Kidney (tissue), 14 donors: ENCODE data around the gene NANOGP8. TPM values are rescaled to one million over a fixed set of nuclear protein-coding genes. Genes with fewer than 3 reads are reported as not detected.

Source experiments
- DNase-seq, 5 donors: peaks; one replicate each; pipeline ENCODE4 v3.0.0-alpha.2; 2013 to 2020
- FAIRE-seq: peaks from 2 replicates; lab custom pipeline; 2012; peaks lifted over from hg19 to GRCh38; lab: Jason Lieb, UNC
- H3K27ac ChIP-seq, 2 donors: one replicate each; pipeline ENCODE4 v1.7.0; 2013; ENCODE audit warnings: low read depth in 2 of 2, low read length in 2 of 2, inconsistent platforms in 1 of 2
- H3K27me3 ChIP-seq: one replicate; pipeline ENCODE4 v1.7.1; 2013; ENCODE audit warnings: low read length, inconsistent platforms; ENCODE audit not compliant: control insufficient read depth, insufficient read depth
- H3K36me3 ChIP-seq, 3 donors: one replicate each; pipeline versions ENCODE4 v1.7.0 to v1.7.1; 2013; ENCODE audit warnings: low read length in 3 of 3, control low read depth in 1 of 3, inconsistent platforms in 1 of 3; ENCODE audit not compliant: insufficient read depth in 3 of 3, control insufficient read depth in 2 of 3
- H3K4me1 ChIP-seq, 3 donors: one replicate each; pipeline versions ENCODE4 v1.7.0 to v1.7.1; 2013; ENCODE audit warnings: low read length in 3 of 3, inconsistent platforms in 1 of 3, low read depth in 1 of 3; ENCODE audit not compliant: control insufficient read depth in 2 of 3, insufficient read depth in 2 of 3
- H3K4me3 ChIP-seq, 3 donors: one replicate each; pipeline versions ENCODE4 v1.7.0 to v1.8.1; 2013; ENCODE audit warnings: low read length in 3 of 3, control low read depth in 1 of 3, inconsistent platforms in 1 of 3
- H3K9ac ChIP-seq, 3 donors: one replicate each; pipeline versions ENCODE4 v1.7.0 to v1.7.1; 2013; ENCODE audit warnings: low read length in 3 of 3, control low read depth in 1 of 3, inconsistent platforms in 1 of 3
- H3K9me3 ChIP-seq, 3 donors: one replicate each; pipeline versions ENCODE4 v1.7.0 to v1.7.1; 2013; ENCODE audit warnings: low read length in 3 of 3, control low read depth in 1 of 3, inconsistent platforms in 1 of 3; ENCODE audit not compliant: control insufficient read depth in 2 of 3, insufficient read depth in 1 of 3
- intact Hi-C: fragments of 100-400 bp; cut with DNase I; formaldehyde crosslinking; loops from one replicate; pipeline ENCODE4 v1.11.1; 2022
- polyA plus RNA-seq: library from polyadenylated mRNA; stranded (reverse); fragments of 350-450 nt; fragmentation: Illumina TruSeq; extraction: RNeasy Lipid Tissue Mini Kit (QIAGEN cat#74804); gene quantifications from one replicate; pipeline ENCODE4 v1.2.3, GENCODE V29; 2014; ENCODE audit warnings: low read depth, low replicate concordance; ENCODE audit not compliant: insufficient read depth
- total RNA-seq: library from RNA; stranded (reverse); fragmentation: NEBNext Ultra II Directional; extraction: Animal tissue kit (Norgen Biotek cat#: 25700); gene quantifications from one replicate; pipeline ENCODE4 v1.2.1, GENCODE V29; 2021
- TF ChIP-seq, protein P1 (sequence below): IDR thresholded peaks from 3 replicates; pipeline ENCODE4 v1.5.1; 2012; ENCODE audit warnings: mild to moderate bottlenecking, moderate library complexity, borderline replicate concordance; ENCODE audit not compliant: insufficient read depth; ENCODE audit errors: extremely low read depth
- donor health status: control.
- donor health status: control.
- donor health status: control.
- donor health status: control.
- donor health status: control.
- donor health status: DM: yes; HTN: yes; CAD: no.
- donor health status: Normal renal cell carcinoma (clear cell type).

NANOGP8 gene
- total and polyA plus RNA-seq, 2 donors from 2014 or later, result 1.3 TPM; not detected in 1

- Histone ChIP-seq H3K27me3 (no peaks in the 10 kb centered on the region), H3K27ac (no peak overlapping the region), H3K36me3 (no peaks in the 10 kb centered on the region), H3K4me3 (no peak overlapping the region), H3K9me3 (no peaks in the 10 kb centered on the region), H3K9ac (no peak overlapping the region), H3K4me1 (no peaks in the 10 kb centered on the region)
- TF ChIP-seq, protein P1, sequence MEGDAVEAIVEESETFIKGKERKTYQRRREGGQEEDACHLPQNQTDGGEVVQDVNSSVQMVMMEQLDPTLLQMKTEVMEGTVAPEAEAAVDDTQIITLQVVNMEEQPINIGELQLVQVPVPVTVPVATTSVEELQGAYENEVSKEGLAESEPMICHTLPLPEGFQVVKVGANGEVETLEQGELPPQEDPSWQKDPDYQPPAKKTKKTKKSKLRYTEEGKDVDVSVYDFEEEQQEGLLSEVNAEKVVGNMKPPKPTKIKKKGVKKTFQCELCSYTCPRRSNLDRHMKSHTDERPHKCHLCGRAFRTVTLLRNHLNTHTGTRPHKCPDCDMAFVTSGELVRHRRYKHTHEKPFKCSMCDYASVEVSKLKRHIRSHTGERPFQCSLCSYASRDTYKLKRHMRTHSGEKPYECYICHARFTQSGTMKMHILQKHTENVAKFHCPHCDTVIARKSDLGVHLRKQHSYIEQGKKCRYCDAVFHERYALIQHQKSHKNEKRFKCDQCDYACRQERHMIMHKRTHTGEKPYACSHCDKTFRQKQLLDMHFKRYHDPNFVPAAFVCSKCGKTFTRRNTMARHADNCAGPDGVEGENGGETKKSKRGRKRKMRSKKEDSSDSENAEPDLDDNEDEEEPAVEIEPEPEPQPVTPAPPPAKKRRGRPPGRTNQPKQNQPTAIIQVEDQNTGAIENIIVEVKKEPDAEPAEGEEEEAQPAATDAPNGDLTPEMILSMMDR, result no peak
- FAIRE-seq (no peak), DNase-seq (peak in 1 of 5 donors; percentile 18)
- intact Hi-C loops, result no loop called here
These were observed 19.5 kb upstream of the NANOGP8 start for GRCh38 chr15:35104526-35105147.

GRCh38 chr15:35102186-35102585, 17.1 kb upstream of the NANOGP8 start:
- no peaks in the 10 kb centered on the region for H3K36me3 ChIP-seq
- TF ChIP-seq, protein P1, result no peak
- no peaks in the 10 kb centered on the region for H3K9me3 ChIP-seq
- no peak overlapping the region for H3K9ac ChIP-seq
- no peaks in the 10 kb centered on the region for H3K4me1 ChIP-seq
- intact Hi-C loops, result no loop called here
- DNase-seq (no peak), FAIRE-seq (no peak)
- no peak overlapping the region for H3K4me3 ChIP-seq
- H3K27me3 ChIP-seq, result no peaks in the 10 kb centered on the region
- H3K27ac ChIP-seq, result no peak overlapping the region

GRCh38 chr15:35101335-35101734, 16.2 kb upstream of the NANOGP8 start:
- DNase-seq (no peak), FAIRE-seq (no peak)
- no peaks in the 10 kb centered on the region for H3K27me3 ChIP-seq
- no peaks in the 10 kb centered on the region for H3K4me1 ChIP-seq
- H3K27ac ChIP-seq, result no peak overlapping the region
- TF ChIP-seq, protein P1, result no peak
- H3K9ac ChIP-seq, result no peak overlapping the region
- intact Hi-C loops, result no loop called here
- no peaks in the 10 kb centered on the region for H3K36me3 ChIP-seq
- H3K4me3 ChIP-seq, result no peak overlapping the region
- H3K9me3 ChIP-seq, result no peaks in the 10 kb centered on the region

DNA sequence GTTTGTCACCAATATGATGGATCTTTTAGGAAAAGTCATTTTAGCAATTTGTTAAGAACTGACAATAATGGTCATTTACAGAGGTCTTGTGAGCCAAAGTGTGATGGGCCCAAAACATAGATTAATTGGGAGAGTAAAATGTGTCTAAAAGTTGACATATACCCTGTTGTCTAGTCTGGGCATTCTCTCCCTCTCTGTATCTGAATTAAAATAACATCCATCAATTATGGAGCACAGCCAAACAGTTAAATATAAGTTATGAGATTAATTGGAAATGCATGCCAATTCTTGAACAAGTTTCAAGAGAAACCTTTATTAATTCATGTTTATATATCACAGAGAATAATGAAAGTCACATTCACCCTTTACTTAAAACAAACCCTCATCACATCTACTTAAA, 13.6 kb upstream of the NANOGP8 start:
- no peak overlapping the region for H3K4me3 ChIP-seq
- H3K27me3 ChIP-seq, result no peaks in the 10 kb centered on the region
- no peaks in the 10 kb centered on the region for H3K9me3 ChIP-seq
- TF ChIP-seq, protein P1, result no peak
- H3K9ac ChIP-seq, result no peak overlapping the region
- H3K4me1 ChIP-seq, result no peaks in the 10 kb centered on the region
- no peaks in the 10 kb centered on the region for H3K36me3 ChIP-seq
- no peak for FAIRE-seq
- intact Hi-C loops, result no loop called here
- no peak overlapping the region for H3K27ac ChIP-seq
- DNase-seq, result no peak
